SHP77 treated with DMSO at 0.1 percent for 48 hours (cell line): ENCODE data around the gene MRPS6.

Experiments used
- DNase-seq: peaks from one replicate; lab custom pipeline; 2025; lab: John Stamatoyannopoulos, UW

MRPS6 gene

GRCh38 chr21:34133392-34133791, 60.0 kb downstream of the MRPS6 start:
- no peak for DNase-seq

GRCh38 chr21:34133802-34134201, 60.4 kb downstream of the MRPS6 start:
- no peak for DNase-seq

DNA sequence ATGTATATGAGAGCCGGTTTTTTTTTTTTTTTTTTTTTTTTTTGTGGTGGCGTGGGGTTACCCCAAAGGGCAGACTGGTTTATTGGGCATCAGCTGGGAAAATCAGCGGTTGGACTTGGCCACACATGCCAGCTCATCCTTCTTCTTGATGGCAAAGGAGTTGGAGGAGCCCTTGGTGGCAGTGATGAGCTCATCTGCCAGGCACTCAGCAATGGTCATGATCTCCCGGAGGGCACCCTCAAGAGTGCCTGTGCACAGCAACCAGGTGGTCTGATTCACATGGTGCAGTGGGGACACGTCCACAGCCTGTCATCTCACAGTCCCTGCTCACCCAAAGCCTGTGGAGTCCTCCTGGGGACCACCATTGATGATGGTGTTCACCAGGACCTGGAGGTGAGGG, 62.0 kb downstream of the MRPS6 start:
- DNase-seq, result no peak

DNA sequence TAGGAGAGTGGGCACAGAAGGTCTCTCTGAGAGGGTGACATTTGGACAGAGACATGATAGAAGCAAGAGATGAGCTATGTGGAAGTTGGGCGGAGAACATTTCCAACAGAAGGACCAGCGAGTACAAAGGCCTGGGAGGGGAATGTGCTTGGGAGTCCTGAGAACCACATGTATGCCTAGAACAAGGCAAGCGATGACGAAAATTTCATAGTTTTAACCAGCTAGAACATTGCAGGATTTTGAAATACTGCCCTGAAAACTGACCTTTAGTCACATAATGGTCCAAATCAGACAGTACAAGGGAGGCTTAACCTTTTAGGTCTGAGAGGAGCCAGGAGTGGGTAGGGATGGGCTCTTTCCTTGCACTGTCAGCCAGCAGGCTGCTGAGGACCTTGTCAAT, 68.0 kb downstream of the MRPS6 start:
- DNase-seq, result no peak

GRCh38 chr21:34143685-34144182, 70.4 kb downstream of the MRPS6 start:
- no peak for DNase-seq

GRCh38 chr21:34144224-34144623, 70.8 kb downstream of the MRPS6 start:
- DNase-seq, result no peak

DNA sequence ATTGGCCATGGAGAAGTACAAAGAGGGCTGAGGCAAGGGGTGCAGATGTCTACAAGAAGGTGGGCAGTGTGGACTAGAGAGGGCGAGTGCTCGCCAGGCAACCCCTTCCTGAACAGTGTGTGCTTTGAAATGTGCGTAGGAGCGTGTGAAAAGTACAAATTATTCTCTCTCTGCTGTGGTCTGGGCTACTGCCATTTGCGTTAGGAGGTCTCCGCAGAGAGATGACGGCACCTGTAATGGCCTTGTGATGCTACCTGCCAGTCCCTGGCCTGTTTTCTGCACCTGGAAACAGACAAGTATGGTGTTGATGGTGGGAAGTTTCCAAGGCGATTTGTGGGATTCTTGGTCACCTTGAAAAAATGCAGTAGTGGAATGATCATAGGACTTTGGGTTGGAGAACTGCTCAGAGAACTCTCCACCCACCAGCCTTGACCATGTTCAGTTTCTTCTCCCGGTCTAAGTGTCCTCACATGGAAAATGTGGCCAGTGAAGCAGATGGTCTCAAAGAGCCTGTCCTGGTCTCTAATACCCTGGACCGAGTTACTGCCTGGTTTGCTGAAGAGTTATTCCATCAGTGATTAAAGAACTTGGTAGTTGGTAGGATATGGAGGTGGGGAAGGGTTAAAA, 74.5 kb downstream of the MRPS6 start:
- DNase-seq, result no peak

DNA sequence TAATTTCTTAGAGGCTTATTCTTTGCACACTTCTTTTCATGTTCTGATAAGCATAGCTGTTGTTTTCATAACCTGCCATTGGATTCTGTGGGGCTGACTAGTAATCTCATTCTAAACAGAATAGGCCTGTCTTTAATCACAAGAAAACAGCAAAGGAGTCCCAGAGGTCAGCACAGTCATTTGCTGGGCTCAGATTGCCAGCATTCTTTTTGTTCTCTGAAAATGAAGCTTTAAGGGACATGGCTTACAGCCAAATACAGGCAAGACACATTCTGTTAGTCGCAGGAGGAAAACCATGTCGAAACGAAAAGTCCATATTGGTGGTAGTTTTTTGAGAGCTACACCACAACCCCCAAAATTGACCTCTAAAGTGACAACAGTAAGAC, 75.0 kb downstream of the MRPS6 start:
- no peak for DNase-seq

- no peak for DNase-seq
Measured at GRCh38 chr21:34148826-34149558, 75.6 kb downstream of the MRPS6 start.

GRCh38 chr21:34152500-34152899, 79.1 kb downstream of the MRPS6 start:
- DNase-seq, result no peak

DNA sequence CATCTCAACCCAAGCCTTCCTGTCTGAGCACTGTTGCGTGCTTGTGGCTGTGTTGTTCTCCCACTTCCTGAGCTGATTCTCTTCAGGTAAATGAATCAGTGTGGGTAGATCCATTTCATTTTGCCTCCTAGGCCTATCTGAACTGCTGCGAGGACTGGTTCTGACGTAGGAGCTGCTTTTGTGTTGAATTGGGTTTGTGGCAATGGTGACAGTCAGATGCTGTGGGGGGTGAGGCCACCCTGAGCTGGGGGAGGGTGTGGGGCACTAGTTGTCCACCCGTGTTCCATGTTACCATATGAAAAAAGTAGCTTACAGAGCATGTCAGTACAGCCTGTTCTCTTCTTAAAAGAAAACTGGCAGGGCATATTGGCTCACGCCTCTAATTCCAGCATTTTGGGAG, 81.5 kb downstream of the MRPS6 start:
- no peak for DNase-seq

DNA sequence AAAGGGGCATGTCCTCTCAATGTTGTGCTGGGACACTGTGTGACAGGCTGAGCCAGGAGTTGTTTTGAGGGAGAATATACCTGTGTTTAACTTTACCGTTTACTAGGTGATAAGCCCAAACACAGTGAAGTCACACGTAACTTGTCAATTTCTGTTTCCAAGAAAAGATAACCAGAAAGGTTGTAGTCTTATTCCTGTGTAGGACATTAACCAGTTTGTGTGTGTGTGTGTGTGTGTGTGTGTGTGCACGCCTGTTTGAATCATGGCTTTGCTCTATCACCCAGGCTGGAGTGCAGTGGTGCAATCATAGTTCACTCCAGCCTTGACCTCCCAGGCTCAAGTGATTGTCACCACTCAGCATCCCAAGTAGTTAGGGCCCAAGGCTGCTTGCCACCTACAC, 83.6 kb downstream of the MRPS6 start:
- DNase-seq, result no peak

DNA sequence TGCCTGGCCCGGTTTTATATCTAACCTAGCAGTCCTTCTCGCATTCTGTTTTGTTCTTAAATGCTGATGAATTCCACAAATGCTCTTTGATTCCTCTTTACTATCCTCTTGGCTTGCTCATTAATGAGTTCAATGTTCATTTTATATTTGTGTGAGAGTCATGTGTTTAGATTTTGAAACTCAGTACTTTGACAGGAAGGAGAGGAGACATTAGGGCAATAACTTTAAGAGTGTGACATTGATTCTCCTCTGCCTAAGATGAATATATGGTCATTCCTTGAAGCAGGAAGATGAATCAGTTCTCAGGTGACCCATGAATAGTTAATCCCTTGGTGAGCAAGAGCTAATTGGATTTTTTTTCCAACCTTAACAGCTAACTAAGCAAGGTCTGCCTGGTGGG, 84.1 kb downstream of the MRPS6 start:
- no peak for DNase-seq

DNA sequence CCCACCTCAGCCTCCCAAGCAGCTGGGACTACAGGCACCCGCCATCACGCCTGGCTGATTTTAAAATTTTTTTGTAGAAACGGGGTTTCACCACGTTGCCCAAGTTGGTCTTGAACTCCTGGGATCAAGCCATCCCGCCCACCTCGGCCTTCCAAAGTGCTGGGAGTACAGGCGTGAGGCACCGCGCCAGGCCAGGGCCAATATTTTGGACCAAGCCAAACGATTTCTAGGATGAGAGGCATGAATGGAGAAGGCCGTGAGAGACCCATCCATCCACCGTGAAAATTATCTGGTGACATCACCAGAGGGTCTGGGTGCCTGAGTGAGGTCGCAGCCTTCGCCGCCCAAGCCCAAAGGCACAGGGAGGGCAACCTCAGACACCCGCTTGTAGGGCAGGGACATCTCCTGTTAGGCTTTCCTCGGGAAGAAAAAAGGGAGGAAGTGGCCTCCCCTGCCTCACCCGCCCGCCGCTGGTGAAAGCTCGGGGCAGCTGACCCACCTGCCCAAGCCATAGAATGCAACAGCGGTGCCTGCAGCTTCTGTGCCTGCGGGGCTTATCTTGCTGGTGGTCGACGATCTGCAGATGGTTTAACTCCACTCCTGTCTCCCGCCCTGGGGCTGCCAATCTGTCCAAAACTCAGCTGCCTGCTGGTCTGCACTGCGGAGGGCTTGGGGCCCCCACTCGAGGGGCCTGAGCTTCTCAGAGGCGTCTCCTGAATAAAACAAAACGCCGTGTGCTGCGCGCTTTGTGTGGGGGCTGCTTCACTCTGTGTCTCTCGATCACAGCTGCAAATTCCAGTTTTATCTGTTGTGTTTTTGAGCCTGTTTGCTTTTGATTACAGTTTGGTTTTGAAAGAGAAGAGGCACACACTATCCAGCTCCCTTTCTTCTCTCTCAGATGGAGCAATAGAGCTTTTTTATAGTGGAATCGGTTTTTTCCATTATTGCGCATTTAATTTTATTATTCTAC, 85.8 kb downstream of the MRPS6 start:
- no peak for DNase-seq

GRCh38 chr21:34166468-34166867, 93.1 kb downstream of the MRPS6 start:
- no peak for DNase-seq

GRCh38 chr21:34170886-34171285, 97.5 kb downstream of the MRPS6 start:
- DNase-seq, result no peak

GRCh38 chr21:34174470-34174869, 101.1 kb downstream of the MRPS6 start:
- no peak for DNase-seq

GRCh38 chr21:34176448-34176847, 103.1 kb downstream of the MRPS6 start:
- no peak for DNase-seq

DNA sequence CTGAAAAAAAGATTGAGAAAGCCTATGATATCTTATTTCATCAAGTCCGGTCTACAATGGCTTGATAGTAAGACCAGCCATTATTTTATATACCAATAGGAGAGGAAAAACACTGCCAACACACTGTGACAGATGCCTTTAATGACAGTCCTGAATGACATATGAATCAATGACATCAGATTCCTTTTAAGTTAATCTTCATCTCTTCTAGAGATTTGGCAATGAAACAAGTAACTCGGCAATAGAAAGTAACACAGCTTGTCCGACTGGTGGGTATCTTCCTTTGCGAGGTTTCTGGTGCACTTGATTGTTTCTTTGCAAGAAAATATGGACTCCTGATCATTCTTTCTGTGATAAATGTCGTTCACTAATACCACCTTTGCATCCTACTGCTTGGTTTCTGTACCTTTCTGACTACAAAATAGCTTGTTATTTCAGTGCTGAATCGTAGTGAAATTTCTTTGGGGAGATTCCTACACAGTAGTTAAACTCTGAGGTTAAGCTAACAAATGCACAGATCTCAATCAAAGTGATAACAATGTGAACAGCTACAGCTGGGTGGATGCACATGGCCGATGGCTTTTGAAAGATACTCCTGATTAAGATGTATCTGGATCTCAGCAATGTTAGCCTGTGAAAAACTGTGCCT, 104.7 kb downstream of the MRPS6 start:
- no peak for DNase-seq

DNA sequence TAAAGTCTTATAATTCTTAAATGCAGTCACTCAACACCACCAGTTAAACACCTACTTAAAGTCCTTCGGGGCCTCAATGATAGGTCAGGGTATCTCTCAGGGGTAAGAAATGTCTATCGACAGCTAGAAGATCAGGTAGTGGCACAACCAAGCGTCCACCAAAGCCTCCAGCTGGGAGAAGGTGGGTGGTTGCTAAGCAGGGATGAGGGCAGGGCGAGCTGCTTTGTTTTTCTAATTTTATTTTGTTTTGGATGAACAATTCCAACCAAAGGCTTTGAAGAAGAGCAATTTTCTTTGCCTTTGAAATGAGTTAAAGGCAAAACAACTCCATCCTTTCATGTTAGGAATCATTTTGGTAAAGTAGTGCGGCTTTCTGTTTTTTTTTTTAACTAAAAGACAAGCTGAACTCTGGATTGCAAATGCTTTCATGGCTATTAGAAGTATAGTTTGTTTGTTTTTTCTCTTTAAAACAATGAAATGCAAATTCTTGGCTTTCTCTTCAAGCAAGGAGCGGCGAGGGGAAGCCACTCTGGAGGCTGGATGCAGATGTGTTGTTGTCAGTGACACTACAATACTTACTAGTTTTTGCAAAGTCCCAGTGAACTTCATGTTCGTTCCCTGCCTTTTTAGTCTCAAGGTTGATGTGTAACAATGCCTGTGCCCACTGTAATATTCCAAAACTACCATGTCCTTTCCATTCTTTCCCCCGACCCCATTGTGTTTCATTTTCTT, 106.0 kb downstream of the MRPS6 start:
- DNase-seq, result no peak

DNA sequence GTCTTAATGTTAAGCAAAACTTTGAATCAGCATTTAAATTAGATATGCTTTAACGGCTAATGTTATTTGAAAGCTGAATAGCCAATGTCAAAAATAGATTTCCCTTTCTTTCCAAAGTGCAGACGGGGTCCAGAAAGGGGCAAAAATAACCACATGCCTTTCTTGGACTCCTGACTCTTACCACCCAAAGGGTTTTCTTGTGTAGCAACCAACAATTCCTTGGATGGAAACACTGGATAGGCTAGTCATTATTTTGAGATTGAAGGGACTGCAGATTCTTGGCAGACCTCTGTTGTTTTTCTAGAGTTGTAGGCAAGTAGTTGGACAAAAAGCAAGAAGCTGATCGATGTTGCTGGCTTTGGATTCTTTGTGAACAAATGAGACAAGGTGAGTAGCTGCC, 107.0 kb downstream of the MRPS6 start:
- no peak for DNase-seq
